Stimulated activated CD8-positive, alpha-beta memory T cell treated with anti-CD3 and anti-CD28 coated beads, Interleukin-4, amount 100 ng/mL, for 4 hours (primary cell): ENCODE data around the gene TBX1.

Source experiments
- DNase-seq, 2 donors: peaks; one replicate each; pipeline ENCODE4 v3.0.0-alpha.2; 2020; ENCODE audit warnings: low read depth in 2 of 2, low spot score in 1 of 2

Gene TBX1

GRCh38 chr22:19737846-19738663 is 22.5 kb upstream of the TBX1 start:
- DNase-seq, result no peak

GRCh38 chr22:19738664-19739447 is 21.7 kb upstream of the TBX1 start:
- DNase-seq, result no peak

GRCh38 chr22:19739448-19739895 is 21.1 kb upstream of the TBX1 start:
- no peak for DNase-seq

GRCh38 chr22:19739911-19740449 is 20.6 kb upstream of the TBX1 start:
- DNase-seq, result no peak

GRCh38 chr22:19740586-19740985 is 20.0 kb upstream of the TBX1 start:
- DNase-seq, result no peak

GRCh38 chr22:19741053-19741452 is 19.5 kb upstream of the TBX1 start:
- no peak for DNase-seq

GRCh38 chr22:19742160-19743066 is 18.2 kb upstream of the TBX1 start:
- DNase-seq, result no peak

GRCh38 chr22:19743081-19743480 is 17.5 kb upstream of the TBX1 start:
- no peak for DNase-seq

GRCh38 chr22:19743651-19744050 is 16.9 kb upstream of the TBX1 start:
- DNase-seq, result no peak

- no peak for DNase-seq
Measured at GRCh38 chr22:19744350-19745006, 16.1 kb upstream of the TBX1 start.

- no peak for DNase-seq
Measured at GRCh38 chr22:19745155-19746101, 15.2 kb upstream of the TBX1 start.

GRCh38 chr22:19746726-19747125 is 13.9 kb upstream of the TBX1 start:
- DNase-seq, result no peak

- no peak for DNase-seq
Measured at GRCh38 chr22:19747551-19747950, 13.0 kb upstream of the TBX1 start.

- no peak for DNase-seq
Measured at GRCh38 chr22:19748139-19748538, 12.4 kb upstream of the TBX1 start.

GRCh38 chr22:19748991-19749664 is 11.4 kb upstream of the TBX1 start:
- DNase-seq, result no peak

- no peak for DNase-seq
Measured at GRCh38 chr22:19749876-19750275, 10.7 kb upstream of the TBX1 start.

- no peak for DNase-seq
Measured at GRCh38 chr22:19750507-19751490, 9.8 kb upstream of the TBX1 start.
